B cell (primary cell): ENCODE results near the gene PPT2.

Experiments used
- CTCF ChIP-seq: fragments of 200-600 bp; IDR thresholded peaks from one replicate; pipeline ENCODE4 v1.8.0; 2022; ENCODE audit warnings: antibody characterized with exemption, mild to moderate bottlenecking
- EZH2 ChIP-seq: IDR thresholded peaks from 2 replicates; pipeline ENCODE4 v1.6.1; 2012; ENCODE audit warnings: borderline replicate concordance, low read depth, mild to moderate bottlenecking, moderate library complexity, low read length; ENCODE audit not compliant: insufficient read depth, poor library complexity, severe bottlenecking

GRCh38 chr6:32191696-32192607 is 38.0 kb downstream of the PPT2 start:
- TF ChIP-seq CTCF (no peak), EZH2 (no peak)
